Fibroblast of lung (primary cell): ENCODE measurements around the gene ASB18. TPM values are rescaled to one million over a fixed set of nuclear protein-coding genes. Genes with fewer than 3 reads are reported as not detected.

ENCODE experiments used
- DNase-seq, 2 donors: peaks; one replicate each; pipeline versions ENCODE4 v3.0.0 to v3.0.0-alpha.2; 2010; ENCODE audit warnings: low read depth in 2 of 2
- H2AFZ ChIP-seq: 2 replicates; pipeline ENCODE4 v1.5.1; 2012; ENCODE audit warnings: low read length, control low read depth, inconsistent platforms
- H3K27ac ChIP-seq: 2 replicates; pipeline ENCODE4 v1.5.1; 2011; ENCODE audit warnings: low read length, control low read depth; ENCODE audit not compliant: insufficient read depth
- H3K27me3 ChIP-seq: 2 replicates; pipeline ENCODE4 v1.5.1; 2011; ENCODE audit warnings: mild to moderate bottlenecking, low read length; ENCODE audit not compliant: control insufficient read depth, insufficient read depth
- H3K36me3 ChIP-seq: 2 replicates; pipeline ENCODE4 v1.5.1; 2011; ENCODE audit warnings: low read length; ENCODE audit not compliant: control insufficient read depth, insufficient read depth
- H3K4me1 ChIP-seq: 2 replicates; pipeline ENCODE4 v1.5.1; 2011; ENCODE audit warnings: low read length; ENCODE audit not compliant: control insufficient read depth, insufficient read depth; ENCODE audit errors: extremely low read depth
- H3K4me2 ChIP-seq: 2 replicates; pipeline ENCODE4 v1.5.1; 2011; ENCODE audit warnings: low read length, control low read depth; ENCODE audit not compliant: insufficient read depth; ENCODE audit errors: extremely low read depth
- H3K4me3 ChIP-seq, 4 experiments: fragments of 200-600 bp in 1 of 4; sonication (generic) in 1 of 4; replicated peaks in 1 of 4; 2 replicates each; pipeline ENCODE4 v1.5.1; 2011 to 2016; ENCODE audit warnings: low read length in 4 of 4, low read depth in 3 of 4, mild to moderate bottlenecking in 3 of 4, control low read depth in 2 of 4, inconsistent platforms in 1 of 4, mixed read lengths in 1 of 4; ENCODE audit not compliant: insufficient read depth in 1 of 4; ENCODE audit errors: control extremely low read depth in 1 of 4
- H3K79me2 ChIP-seq: 2 replicates; pipeline ENCODE4 v1.5.1; 2012; ENCODE audit warnings: mild to moderate bottlenecking, low read length, inconsistent platforms; ENCODE audit not compliant: control insufficient read depth, insufficient read depth
- H3K9ac ChIP-seq: 2 replicates; pipeline ENCODE4 v1.5.1; 2011; ENCODE audit warnings: mild to moderate bottlenecking, low read length, control low read depth; ENCODE audit not compliant: insufficient read depth
- H3K9me3 ChIP-seq: 2 replicates; pipeline ENCODE4 v1.5.1; 2012; ENCODE audit warnings: low read depth, low read length; ENCODE audit not compliant: control insufficient read depth, insufficient read depth
- H4K20me1 ChIP-seq: 2 replicates; pipeline ENCODE4 v1.5.1; 2011; ENCODE audit warnings: low read length; ENCODE audit not compliant: control insufficient read depth, insufficient read depth; ENCODE audit errors: extremely low read depth
- EZH2 ChIP-seq: IDR thresholded peaks from 2 replicates; pipeline ENCODE4 v1.5.1; 2012; ENCODE audit warnings: low read length, control low read depth, mild to moderate bottlenecking; ENCODE audit errors: missing control alignments
- polyA plus RNA-seq, 2 donors: library from polyadenylated mRNA; depleted of rRNA in 1 of 2; stranded (reverse) in 1 of 2; unstranded in 1 of 2; fragments of >200 nt; gene quantifications; 2 replicates each; pipeline ENCODE4 v1.2.1, GENCODE V29; 2011 to 2012; ENCODE audit warnings: missing spikeins in 1 of 2
- total RNA-seq: library from RNA; depleted of rRNA; stranded (reverse); fragments of >200 nt; gene quantifications from 2 replicates; pipeline ENCODE4 v1.2.1, GENCODE V29; 2014
- TF ChIP-seq, protein P1 (sequence below), 2 donors: IDR thresholded peaks in 1 of 2; conservative IDR thresholded peaks in 1 of 2; 1 replicate in 1 of 2; 2 replicates in 1 of 2; pipeline ENCODE4 v1.5.1; 2011 to 2012; ENCODE audit warnings: low read length in 2 of 2, control low read depth in 1 of 2, inconsistent platforms in 1 of 2, low read depth in 1 of 2, mild to moderate bottlenecking in 1 of 2

The ASB18 gene
- total and polyA plus RNA-seq, 2 donors (not counting 1 experiment from before 2014, with no cell fraction given), result not detected

DNA sequence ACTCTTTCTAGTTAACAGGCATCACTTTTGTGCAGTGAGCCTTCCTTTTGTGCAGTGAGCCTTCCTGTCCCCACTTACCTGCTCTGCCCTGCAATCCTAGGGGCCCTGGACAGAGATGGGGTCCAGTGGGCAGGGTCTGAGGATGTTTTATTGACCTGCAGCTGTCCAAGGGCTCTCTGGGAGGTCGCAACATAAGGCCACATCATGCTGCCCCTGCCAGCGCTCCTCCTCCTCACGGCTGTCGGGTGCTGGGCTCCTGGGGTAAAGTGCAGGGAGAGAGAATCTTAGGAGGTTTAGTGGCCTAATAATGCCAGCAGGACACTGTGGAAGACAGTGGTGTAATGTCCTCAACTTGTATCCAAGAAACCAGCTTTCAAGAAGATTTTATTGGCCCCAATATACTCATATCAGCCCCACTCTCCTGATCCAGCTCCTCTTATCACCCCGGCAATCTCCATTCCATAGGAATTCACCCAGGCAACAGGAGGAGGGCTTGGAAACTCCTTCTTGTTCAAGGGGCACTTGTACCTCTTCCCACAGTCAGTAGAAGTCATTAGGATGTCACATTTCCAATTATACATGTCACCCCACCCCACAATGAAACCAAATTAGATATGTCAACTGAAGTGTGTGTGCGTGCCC is 41.9 kb upstream of the ASB18 start:
- Histone ChIP-seq H3K36me3 (no peaks in the 10 kb centered on the region), H3K27ac (no peak overlapping the region), H4K20me1 (no peaks in the 10 kb centered on the region), H3K9me3 (no peaks in the 10 kb centered on the region), H3K27me3 (no peaks in the 10 kb centered on the region), H3K4me1 (no peaks in the 10 kb centered on the region), H3K4me2 (no peak overlapping the region), H2AFZ (no peak overlapping the region), H3K4me3 (no peak overlapping the region), H3K9ac (no peak overlapping the region), H3K79me2 (no peaks in the 10 kb centered on the region)
- no peak for DNase-seq
- no peak for TF ChIP-seq EZH2
- TF ChIP-seq, protein P1, sequence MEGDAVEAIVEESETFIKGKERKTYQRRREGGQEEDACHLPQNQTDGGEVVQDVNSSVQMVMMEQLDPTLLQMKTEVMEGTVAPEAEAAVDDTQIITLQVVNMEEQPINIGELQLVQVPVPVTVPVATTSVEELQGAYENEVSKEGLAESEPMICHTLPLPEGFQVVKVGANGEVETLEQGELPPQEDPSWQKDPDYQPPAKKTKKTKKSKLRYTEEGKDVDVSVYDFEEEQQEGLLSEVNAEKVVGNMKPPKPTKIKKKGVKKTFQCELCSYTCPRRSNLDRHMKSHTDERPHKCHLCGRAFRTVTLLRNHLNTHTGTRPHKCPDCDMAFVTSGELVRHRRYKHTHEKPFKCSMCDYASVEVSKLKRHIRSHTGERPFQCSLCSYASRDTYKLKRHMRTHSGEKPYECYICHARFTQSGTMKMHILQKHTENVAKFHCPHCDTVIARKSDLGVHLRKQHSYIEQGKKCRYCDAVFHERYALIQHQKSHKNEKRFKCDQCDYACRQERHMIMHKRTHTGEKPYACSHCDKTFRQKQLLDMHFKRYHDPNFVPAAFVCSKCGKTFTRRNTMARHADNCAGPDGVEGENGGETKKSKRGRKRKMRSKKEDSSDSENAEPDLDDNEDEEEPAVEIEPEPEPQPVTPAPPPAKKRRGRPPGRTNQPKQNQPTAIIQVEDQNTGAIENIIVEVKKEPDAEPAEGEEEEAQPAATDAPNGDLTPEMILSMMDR (conservative IDR thresholded peaks at IDR 0.05 in 1 of 2, IDR thresholded peaks at IDR 0.05 in 1 of 2; ENCODE audit: low read depth in 1 of 2, low read length in 2 of 2), result no peak

DNA sequence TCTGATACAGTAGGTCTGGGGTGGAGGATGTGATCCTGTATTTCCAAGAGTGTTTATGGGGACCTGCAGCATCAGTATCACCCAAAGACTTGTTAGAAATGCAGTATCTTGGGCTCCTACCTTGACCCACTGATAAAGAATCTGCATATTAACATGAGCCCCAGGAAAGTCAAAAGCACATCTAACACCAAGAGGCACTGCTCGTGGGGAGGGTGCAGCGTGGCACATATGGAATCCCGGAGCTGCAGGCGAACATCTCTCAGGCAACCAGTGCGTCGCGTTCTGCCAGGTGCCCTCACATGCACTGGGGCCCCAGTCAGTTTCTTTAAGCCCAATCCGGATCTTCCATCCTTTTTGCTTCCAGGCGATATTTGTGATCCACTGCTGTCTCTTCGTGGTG is 41.3 kb upstream of the ASB18 start:
- Histone ChIP-seq H3K9me3 (no peaks in the 10 kb centered on the region), H4K20me1 (no peaks in the 10 kb centered on the region), H3K27ac (no peak overlapping the region), H2AFZ (no peak overlapping the region), H3K27me3 (no peaks in the 10 kb centered on the region), H3K4me2 (no peak overlapping the region), H3K36me3 (no peaks in the 10 kb centered on the region), H3K4me3 (no peak overlapping the region), H3K79me2 (no peaks in the 10 kb centered on the region), H3K4me1 (no peaks in the 10 kb centered on the region), H3K9ac (no peak overlapping the region)
- TF ChIP-seq, protein P1 (conservative IDR thresholded peaks at IDR 0.05 in 1 of 2, IDR thresholded peaks at IDR 0.05 in 1 of 2; ENCODE audit: low read depth in 1 of 2, low read length in 2 of 2), result no peak
- TF ChIP-seq EZH2, result no peak
- DNase-seq, result no peak

DNA sequence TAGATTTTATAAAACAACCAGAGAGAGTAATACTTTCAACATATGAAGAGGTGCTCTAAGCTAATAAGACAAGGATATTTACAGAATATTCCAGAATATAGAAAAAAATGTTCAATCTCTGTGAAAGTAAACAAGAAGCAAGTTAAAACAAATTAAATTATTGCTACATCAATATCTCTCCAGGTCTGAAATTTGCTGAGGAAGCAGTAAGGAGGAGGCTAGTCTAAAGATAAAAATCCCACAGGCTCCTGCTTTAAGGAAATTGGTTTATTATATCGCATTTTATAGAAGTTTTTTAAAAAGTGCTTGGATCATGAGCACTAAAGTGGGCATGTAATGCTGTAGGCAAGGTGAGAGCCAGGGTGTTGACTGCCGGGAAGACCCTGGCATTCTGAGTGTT is 39.7 kb upstream of the ASB18 start:
- H2AFZ ChIP-seq, result no peak overlapping the region
- no peak overlapping the region for H3K9ac ChIP-seq
- H3K79me2 ChIP-seq, result no peaks in the 10 kb centered on the region
- H3K27ac ChIP-seq, result no peak overlapping the region
- H3K4me2 ChIP-seq, result no peak overlapping the region
- H3K36me3 ChIP-seq, result no peaks in the 10 kb centered on the region
- DNase-seq, result no peak
- no peaks in the 10 kb centered on the region for H3K4me1 ChIP-seq
- H3K27me3 ChIP-seq, result no peaks in the 10 kb centered on the region
- no peak overlapping the region for H3K4me3 ChIP-seq
- no peaks in the 10 kb centered on the region for H4K20me1 ChIP-seq
- no peak for TF ChIP-seq EZH2
- TF ChIP-seq, protein P1 (conservative IDR thresholded peaks at IDR 0.05 in 1 of 2, IDR thresholded peaks at IDR 0.05 in 1 of 2; ENCODE audit: low read depth in 1 of 2, low read length in 2 of 2), result no peak
- H3K9me3 ChIP-seq, result no peaks in the 10 kb centered on the region
